ENCODE data around the gene FRY.

The FRY gene

GRCh38 chr13:32080328-32080744, 48.8 kb downstream of the FRY start:
- TF ChIP-seq SIN3A (IDR thresholded peaks at IDR 0.05; ENCODE audit: borderline replicate concordance, insufficient read depth, low read length) (no peak), POLR2AphosphoS5 (IDR thresholded peaks at IDR 0.05; ENCODE audit: low read depth, low read length) (no peak)

GRCh38 chr13:32081591-32081990, 50.0 kb downstream of the FRY start:
- TF ChIP-seq SIN3A (IDR thresholded peaks at IDR 0.05; ENCODE audit: borderline replicate concordance, insufficient read depth, low read length) (no peak), REST (IDR thresholded peaks at IDR 0.05; ENCODE audit: insufficient read depth in 1 of 2, low read depth in 2 of 2, low read length in 2 of 2) (no peak), TAF1 (IDR thresholded peaks at IDR 0.05; ENCODE audit: borderline replicate concordance, insufficient read depth, low read length) (no peak)

- TF ChIP-seq FOXP2 (optimal IDR thresholded peaks at IDR 0.05; ENCODE audit: borderline replicate concordance, extremely low read depth, extremely low read length, insufficient read depth) (no peak), REST (IDR thresholded peaks at IDR 0.05; ENCODE audit: insufficient read depth in 1 of 2, low read depth in 2 of 2, low read length in 2 of 2) (no peak), TAF1 (IDR thresholded peaks at IDR 0.05; ENCODE audit: borderline replicate concordance, insufficient read depth, low read length) (no peak), SIN3A (IDR thresholded peaks at IDR 0.05; ENCODE audit: borderline replicate concordance, insufficient read depth, low read length) (no peak), POLR2AphosphoS5 (IDR thresholded peaks at IDR 0.05; ENCODE audit: low read depth, low read length) (no peak)
Measured at GRCh38 chr13:32086366-32086765, 54.8 kb downstream of the FRY start.

- TF ChIP-seq REST (IDR thresholded peaks at IDR 0.05; ENCODE audit: insufficient read depth in 1 of 2, low read depth in 2 of 2, low read length in 2 of 2) (no peak), FOXP2 (optimal IDR thresholded peaks at IDR 0.05; ENCODE audit: borderline replicate concordance, extremely low read depth, extremely low read length, insufficient read depth) (no peak), SIN3A (IDR thresholded peaks at IDR 0.05; ENCODE audit: borderline replicate concordance, insufficient read depth, low read length) (no peak)
Measured at GRCh38 chr13:32086791-32087441, 55.3 kb downstream of the FRY start.

- TF ChIP-seq REST (IDR thresholded peaks at IDR 0.05; ENCODE audit: insufficient read depth in 1 of 2, low read depth in 2 of 2, low read length in 2 of 2) (no peak), SIN3A (IDR thresholded peaks at IDR 0.05; ENCODE audit: borderline replicate concordance, insufficient read depth, low read length) (no peak), POLR2AphosphoS5 (IDR thresholded peaks at IDR 0.05; ENCODE audit: low read depth, low read length) (no peak), FOXP2 (optimal IDR thresholded peaks at IDR 0.05; ENCODE audit: borderline replicate concordance, extremely low read depth, extremely low read length, insufficient read depth) (no peak), TAF1 (IDR thresholded peaks at IDR 0.05; ENCODE audit: borderline replicate concordance, insufficient read depth, low read length) (no peak)
Measured at GRCh38 chr13:32087955-32088747, 56.6 kb downstream of the FRY start.
